Mesenchymal stem cell (in vitro differentiated cells and primary cell): Measurements from ENCODE around the gene JUND.

Experiments
- DNase-seq: peaks from one replicate; pipeline ENCODE4 v3.0.0-alpha.2; 2013
- H2AFZ ChIP-seq: one replicate; pipeline ENCODE4 v1.6.1; 2013; ENCODE audit warnings: low read depth, mild to moderate bottlenecking, control low read depth, inconsistent platforms, low read length, moderate library complexity
- H2AK5ac ChIP-seq: 2 replicates; pipeline ENCODE4 v1.6.1; 2013; ENCODE audit warnings: low read length, moderate library complexity, mild to moderate bottlenecking, inconsistent platforms; ENCODE audit not compliant: severe bottlenecking
- H2BK120ac ChIP-seq: one replicate; pipeline ENCODE4 v1.6.1; 2013; ENCODE audit warnings: low read depth, mild to moderate bottlenecking, inconsistent platforms, low read length, moderate library complexity
- H2BK12ac ChIP-seq, 2 experiments: one replicate each; pipeline ENCODE4 v1.6.1; 2013; ENCODE audit warnings: inconsistent platforms in 2 of 2, low read length in 2 of 2, mild to moderate bottlenecking in 2 of 2, moderate library complexity in 2 of 2, control low read depth in 1 of 2
- H2BK15ac ChIP-seq: one replicate; pipeline ENCODE4 v1.6.1; 2013; ENCODE audit warnings: mild to moderate bottlenecking, low read depth, inconsistent platforms; ENCODE audit not compliant: poor library complexity, severe bottlenecking
- H2BK5ac ChIP-seq: 2 replicates; pipeline ENCODE4 v1.6.1; 2013; ENCODE audit warnings: low read depth, mild to moderate bottlenecking, low read length, control low read depth, inconsistent platforms; ENCODE audit not compliant: poor library complexity, severe bottlenecking
- H3K14ac ChIP-seq, 2 experiments: one replicate each; pipeline ENCODE4 v1.6.1; 2013; ENCODE audit warnings: inconsistent platforms in 2 of 2, low read length in 2 of 2, control low read depth in 1 of 2, mild to moderate bottlenecking in 1 of 2, moderate library complexity in 1 of 2
- H3K18ac ChIP-seq, 2 experiments: one replicate each; pipeline ENCODE4 v1.6.1; 2013; ENCODE audit warnings: inconsistent platforms in 2 of 2, low read length in 2 of 2, control low read depth in 1 of 2, low read depth in 1 of 2, mild to moderate bottlenecking in 1 of 2
- H3K23ac ChIP-seq, 2 experiments: one replicate each; pipeline ENCODE4 v1.6.1; 2013; ENCODE audit warnings: inconsistent platforms in 2 of 2, low read length in 2 of 2, mild to moderate bottlenecking in 2 of 2, moderate library complexity in 2 of 2, control low read depth in 1 of 2
- H3K27ac ChIP-seq: 2 replicates; pipeline ENCODE4 v1.5.1; 2013; ENCODE audit warnings: mild to moderate bottlenecking, moderate library complexity, low read length, control low read depth, inconsistent platforms; ENCODE audit not compliant: poor library complexity, severe bottlenecking
- H3K27me3 ChIP-seq, 2 experiments: 2 replicates each; pipeline versions ENCODE4 v1.6.1 to v1.7.0; 2013; ENCODE audit warnings: low read length in 2 of 2, mild to moderate bottlenecking in 2 of 2, moderate library complexity in 2 of 2, control low read depth in 1 of 2, inconsistent platforms in 1 of 2; ENCODE audit not compliant: control insufficient read depth in 1 of 2, insufficient read depth in 1 of 2
- H3K36me3 ChIP-seq, 2 experiments: 2 replicates each; pipeline versions ENCODE4 v1.6.1 to v1.7.0; 2013; ENCODE audit warnings: low read length in 2 of 2, control low read depth in 1 of 2, inconsistent platforms in 1 of 2, low read depth in 1 of 2, mild to moderate bottlenecking in 1 of 2; ENCODE audit not compliant: insufficient read depth in 2 of 2, control insufficient read depth in 1 of 2
- H3K4ac ChIP-seq, 2 experiments: one replicate each; pipeline ENCODE4 v1.6.1; 2013; ENCODE audit warnings: inconsistent platforms in 2 of 2, low read length in 2 of 2, mild to moderate bottlenecking in 2 of 2, moderate library complexity in 2 of 2, control low read depth in 1 of 2, low read depth in 1 of 2
- H3K4me1 ChIP-seq: 2 replicates; pipeline ENCODE4 v1.6.1; 2013; ENCODE audit warnings: low read depth, low read length, control low read depth; ENCODE audit not compliant: control insufficient read depth, insufficient read depth
- H3K4me2 ChIP-seq: 2 replicates; pipeline ENCODE4 v1.6.1; 2013; ENCODE audit warnings: low read length, mild to moderate bottlenecking, inconsistent platforms; ENCODE audit not compliant: poor library complexity, severe bottlenecking
- H3K4me3 ChIP-seq, 2 experiments: 2 replicates each; pipeline versions ENCODE4 v1.5.1 to v1.7.0; 2013; ENCODE audit warnings: low read length in 2 of 2, mild to moderate bottlenecking in 2 of 2, control low read depth in 1 of 2, low read depth in 1 of 2; ENCODE audit not compliant: insufficient read depth in 1 of 2
- H3K79me1 ChIP-seq: replicated peaks from 2 replicates; pipeline ENCODE4 v1.6.1; 2013; ENCODE audit warnings: mild to moderate bottlenecking, control low read depth, low read length, inconsistent platforms; ENCODE audit not compliant: poor library complexity, severe bottlenecking
- H3K9ac ChIP-seq: 2 replicates; pipeline ENCODE4 v1.7.0; 2013; ENCODE audit warnings: mild to moderate bottlenecking, low read length, moderate library complexity
- H3K9me3 ChIP-seq: 2 replicates; pipeline ENCODE4 v1.7.0; 2013; ENCODE audit warnings: mild to moderate bottlenecking, low read length; ENCODE audit not compliant: control insufficient read depth
- H4K8ac ChIP-seq: one replicate; pipeline ENCODE4 v1.6.1; 2013; ENCODE audit warnings: inconsistent platforms, mild to moderate bottlenecking, low read length, moderate library complexity
- H4K91ac ChIP-seq: one replicate; pipeline ENCODE4 v1.6.1; 2013; ENCODE audit warnings: mild to moderate bottlenecking, low read length, inconsistent platforms
- whole genome bisulfite sequencing: methylation state at CpG from one replicate; pipeline ENCODE4 v1.1.7; 2013; ENCODE audit warnings: mixed read lengths; 5-methylcytosine and 5-hydroxymethylcytosine counted together

JUND gene

DNA sequence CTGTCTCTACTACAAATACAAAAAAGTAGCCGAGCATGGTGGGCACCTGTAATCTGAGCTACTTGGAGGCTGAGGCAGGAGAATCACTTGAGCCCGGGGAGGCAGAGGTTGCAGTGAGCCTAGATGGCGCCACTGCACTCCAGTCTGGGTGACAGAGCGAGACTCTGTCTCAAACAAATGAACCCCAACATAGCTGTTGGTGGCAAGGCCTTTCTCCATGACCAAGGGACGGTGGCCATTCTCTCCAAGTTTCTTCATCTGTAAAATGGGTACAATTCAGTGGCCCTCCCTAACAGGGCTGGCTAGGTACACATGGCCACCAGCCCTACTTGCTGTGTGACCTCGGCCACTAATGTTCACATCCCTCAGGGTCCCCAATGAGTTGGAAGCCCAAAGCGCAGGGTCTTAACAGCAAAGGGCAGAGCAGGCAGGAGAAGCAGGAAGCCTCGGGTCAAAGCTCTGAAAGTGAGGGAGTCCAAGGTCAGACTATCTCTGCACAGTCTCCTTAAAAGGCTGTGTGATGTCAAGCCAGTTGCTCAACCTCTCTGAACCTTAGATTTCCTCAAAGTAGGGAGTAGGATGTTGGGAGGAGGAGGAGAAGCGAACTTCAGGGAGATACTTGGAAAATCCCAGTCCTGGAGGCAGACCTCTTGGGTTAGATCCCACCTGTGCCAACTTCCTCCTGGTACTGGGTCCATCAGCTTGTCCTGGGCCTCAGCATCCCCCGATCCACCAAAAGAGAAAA, 2.7 kb downstream of the JUND start:
- Histone ChIP-seq H3K9ac (peak overlapping the region; percentile 100), H3K4me3 (peak overlapping the region; percentile 58 to 98), H3K4me1 (peaks cover 45% of the 10 kb centered on the region), H2BK12ac (no peak overlapping the region), H3K36me3 (peaks cover 24 to 25% of the 10 kb centered on the region in 2 experiments), H4K91ac (no peak overlapping the region), H3K4ac (no peak overlapping the region), H3K4me2 (peak overlapping the region; percentile 76), H3K79me1 (peaks cover 3% of the 10 kb centered on the region), H3K14ac (no peak overlapping the region), H2AK5ac (no peak overlapping the region), H4K8ac (no peak overlapping the region), H2AFZ (no peak overlapping the region), H3K27ac (peak overlapping the region; percentile 52), H3K18ac (no peak overlapping the region), H2BK5ac (no peak overlapping the region), H2BK120ac (no peak overlapping the region), H3K27me3 (no peaks in the 10 kb centered on the region), H3K9me3 (no peaks in the 10 kb centered on the region), H3K23ac (no peak overlapping the region), H2BK15ac (no peak overlapping the region)
- peak; percentile 82 for DNase-seq
- WGBS = 85% methylated on average over 10 of the region's 10 CpGs

GRCh38 chr19:18274781-18275356, 6.6 kb downstream of the JUND start:
- peak overlapping the region in 1 of 2 experiments; percentile 74 for H3K18ac ChIP-seq
- 44% methylated on average over 10 of the region's 13 CpGs for WGBS
- H3K9ac ChIP-seq = peak overlapping the region; percentile 71
- H3K4ac ChIP-seq = peak overlapping the region in 1 of 2 experiments; percentile 17
- H3K23ac ChIP-seq = no peak overlapping the region
- peaks cover 34% of the 10 kb centered on the region for H3K4me1 ChIP-seq
- H3K14ac ChIP-seq = no peak overlapping the region
- no peaks in the 10 kb centered on the region for H3K9me3 ChIP-seq
- peak overlapping the region; percentile 33 for H2BK5ac ChIP-seq
- peak overlapping the region; percentile 39 for H3K4me2 ChIP-seq
- no peak overlapping the region for H2BK120ac ChIP-seq
- peak overlapping the region; percentile 6 for H2BK15ac ChIP-seq
- DNase-seq = peak; percentile 92
- no peaks in the 10 kb centered on the region for H3K27me3 ChIP-seq
- H3K79me1 ChIP-seq = peaks cover 8% of the 10 kb centered on the region
- H3K36me3 ChIP-seq = peaks cover 24 to 27% of the 10 kb centered on the region in 2 experiments
- peak overlapping the region; percentile 63 for H3K27ac ChIP-seq
- H2BK12ac ChIP-seq = peak overlapping the region in 1 of 2 experiments; percentile 6
- peak overlapping the region in 1 of 2 experiments; percentile 34 for H3K4me3 ChIP-seq
- no peak overlapping the region for H2AFZ ChIP-seq
- H4K91ac ChIP-seq = no peak overlapping the region
- peak overlapping the region; percentile 20 for H4K8ac ChIP-seq
- no peak overlapping the region for H2AK5ac ChIP-seq

DNA sequence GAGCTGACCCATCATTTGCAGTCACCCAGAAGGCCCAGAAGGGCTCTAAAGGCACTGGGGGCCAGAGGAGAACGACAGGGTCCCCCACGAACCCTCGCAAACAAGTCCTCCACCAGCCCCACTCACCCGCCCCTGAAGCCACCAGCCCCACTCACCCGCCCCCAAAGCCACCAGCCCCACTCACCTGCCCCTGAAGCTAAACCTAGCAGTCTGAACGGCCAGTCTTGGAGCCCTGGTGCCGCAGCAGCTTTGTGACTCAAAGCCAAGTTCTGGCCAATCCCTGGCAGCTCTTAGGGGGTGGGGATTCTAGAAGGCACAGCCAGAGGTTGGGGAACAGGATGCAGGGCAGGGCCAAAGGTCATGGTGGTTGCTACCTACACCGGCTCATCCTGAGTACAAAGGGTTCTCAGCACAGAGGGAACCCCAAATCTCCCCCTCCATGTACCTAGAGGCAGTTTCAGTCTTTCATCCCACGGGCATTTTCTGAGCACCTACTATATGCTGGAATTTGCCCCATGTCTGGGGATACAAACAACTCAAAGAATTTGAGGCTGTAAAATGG, 7.1 kb downstream of the JUND start, which contains the start of gene IQCN:
Gene IQCN, minus strand, starts transcription at position 234 of the 562 bp plus-strand sequence. CDS start 4,974 bp downstream, outside the sequence.
- no peak within 1 kb of the TSS for H2BK120ac ChIP-seq
- H2BK5ac ChIP-seq = peak within 1 kb of the TSS; percentile 69
- peak within 1 kb of the TSS; percentile 63 for H3K27ac ChIP-seq
- H3K9ac ChIP-seq = peak within 1 kb of the TSS; percentile 71
- no peak within 1 kb of the TSS for H2AFZ ChIP-seq
- peak within 1 kb of the TSS; percentile 39 for H3K4me2 ChIP-seq
- no peaks in the 10 kb centered on the region for H3K27me3 ChIP-seq
- peak within 1 kb of the TSS; percentile 6 for H2BK15ac ChIP-seq
- no peak within 1 kb of the TSS for H3K23ac ChIP-seq
- peak within 1 kb of the TSS in 1 of 2 experiments; percentile 34 for H3K4me3 ChIP-seq
- H3K79me1 ChIP-seq = peaks cover 8% of the 10 kb centered on the region
- peak within 1 kb of the TSS in 1 of 2 experiments; percentile 6 for H2BK12ac ChIP-seq
- peaks cover 24 to 28% of the 10 kb centered on the region in 2 experiments for H3K36me3 ChIP-seq
- peak within 1 kb of the TSS; percentile 56 for H4K8ac ChIP-seq
- H3K14ac ChIP-seq = no peak within 1 kb of the TSS
- 83% methylated on average over 6 of the region's 9 CpGs for WGBS
- peaks cover 34% of the 10 kb centered on the region for H3K4me1 ChIP-seq
- DNase-seq = peak; percentile 85
- no peaks in the 10 kb centered on the region for H3K9me3 ChIP-seq
- H3K18ac ChIP-seq = peak within 1 kb of the TSS in 1 of 2 experiments; percentile 74
- H2AK5ac ChIP-seq = peak within 1 kb of the TSS; percentile 53
- peak within 1 kb of the TSS; percentile 17 to 43 for H3K4ac ChIP-seq
- H4K91ac ChIP-seq = no peak within 1 kb of the TSS
